ENCODE data around the gene SPRR1A.

Gene SPRR1A, protein sequence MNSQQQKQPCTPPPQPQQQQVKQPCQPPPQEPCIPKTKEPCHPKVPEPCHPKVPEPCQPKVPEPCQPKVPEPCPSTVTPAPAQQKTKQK

GRCh38 chr1:152983743-152984142 lies at the start of gene SPRR1A:
Gene SPRR1A, plus strand, starts transcription at chr1:152984081. Its CDS starts 1,150 bp downstream, at chr1:152985231.
- no peak for DNase-seq

DNA sequence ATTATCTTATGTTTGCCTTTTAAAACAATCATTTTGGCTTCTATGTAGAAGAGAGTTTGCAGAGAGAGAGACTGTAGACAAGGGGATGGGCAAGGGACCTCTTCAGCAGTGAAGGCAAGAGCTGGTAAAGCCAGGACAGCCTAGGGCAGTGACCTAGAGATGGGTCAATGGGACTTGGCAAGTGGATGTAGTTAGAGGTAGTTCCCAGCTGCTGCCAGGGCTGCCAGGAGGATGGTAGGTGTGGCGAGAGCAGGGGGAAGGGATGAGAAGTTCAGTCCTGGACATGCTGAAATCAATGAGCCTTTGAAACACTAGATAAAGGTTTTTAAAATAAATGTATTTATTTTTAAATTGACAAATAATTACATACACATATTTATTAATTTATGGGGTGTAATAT lies 43.3 kb upstream of the SPRR1A start:
- DNase-seq = no peak

GRCh38 chr1:152941037-152941711 lies 42.7 kb upstream of the SPRR1A start:
- DNase-seq = no peak

DNA sequence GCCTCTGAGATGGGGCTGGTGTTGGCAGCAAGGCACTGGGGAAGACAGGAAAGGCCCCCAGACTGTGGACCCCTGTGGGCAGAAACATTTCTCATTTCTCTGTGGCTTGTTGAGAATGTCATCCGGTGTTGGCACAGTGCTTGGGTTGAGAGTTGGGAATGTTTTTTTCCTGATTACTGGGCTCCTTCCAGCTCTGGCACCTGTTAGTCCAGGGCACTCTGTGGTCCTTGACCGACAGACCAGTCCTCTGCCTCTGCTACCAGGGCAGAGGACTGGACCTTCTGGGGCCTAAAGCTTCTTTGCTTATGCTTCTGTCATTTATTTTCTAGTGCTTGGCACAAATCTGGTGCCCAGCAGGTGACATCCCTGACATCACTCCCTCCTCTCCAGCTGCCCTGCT lies 41.7 kb upstream of the SPRR1A start:
- DNase-seq = no peak

DNA sequence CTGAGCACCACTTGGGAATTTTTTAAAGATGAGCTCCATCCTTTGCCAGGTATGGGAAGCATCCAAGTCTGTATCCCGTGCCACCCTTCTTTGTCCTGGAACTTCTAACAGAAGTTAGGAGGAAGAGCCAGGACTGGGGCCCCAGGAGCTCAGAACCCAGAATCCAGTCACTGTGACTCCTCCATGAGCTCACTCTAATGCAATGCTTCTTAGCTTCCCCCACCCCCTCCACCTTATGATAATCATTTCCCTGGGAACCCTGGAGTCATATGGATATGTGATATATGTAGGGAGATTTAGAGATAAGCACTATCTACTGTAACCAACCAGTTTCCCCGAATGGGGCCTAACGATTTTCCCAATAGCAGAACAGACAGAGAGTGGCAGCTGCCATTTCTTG lies 37.6 kb upstream of the SPRR1A start:
- no peak for DNase-seq

GRCh38 chr1:152946651-152947256 lies 37.1 kb upstream of the SPRR1A start, which contains the start of gene SPRR5:
Gene SPRR5, plus strand, starts transcription at chr1:152947206. Its CDS starts 1,349 bp downstream, at chr1:152948555.
- no peak for DNase-seq

- no peak for DNase-seq
These were observed 32.2 kb upstream of the SPRR1A start for GRCh38 chr1:152951711-152952110.

DNA sequence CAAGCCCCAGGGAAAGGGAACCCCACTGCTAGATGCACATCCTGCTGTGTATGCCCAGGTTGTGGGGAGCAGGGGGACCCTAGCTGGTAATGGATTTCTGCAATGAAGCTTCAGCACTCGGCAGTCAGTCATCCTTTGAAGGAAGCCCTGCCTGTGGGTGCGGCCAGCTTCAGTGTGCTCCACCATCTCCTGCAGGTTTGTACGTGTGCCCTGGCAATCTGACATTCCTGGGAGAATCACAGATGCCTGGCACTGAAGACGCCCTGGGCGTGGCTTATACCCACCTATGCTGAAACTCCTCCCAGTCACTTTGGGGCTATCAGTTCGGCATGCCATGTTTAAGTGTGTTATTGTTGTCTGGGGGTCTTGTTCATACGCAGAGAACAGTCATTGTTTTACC lies 30.1 kb upstream of the SPRR1A start:
- no peak for DNase-seq

DNA sequence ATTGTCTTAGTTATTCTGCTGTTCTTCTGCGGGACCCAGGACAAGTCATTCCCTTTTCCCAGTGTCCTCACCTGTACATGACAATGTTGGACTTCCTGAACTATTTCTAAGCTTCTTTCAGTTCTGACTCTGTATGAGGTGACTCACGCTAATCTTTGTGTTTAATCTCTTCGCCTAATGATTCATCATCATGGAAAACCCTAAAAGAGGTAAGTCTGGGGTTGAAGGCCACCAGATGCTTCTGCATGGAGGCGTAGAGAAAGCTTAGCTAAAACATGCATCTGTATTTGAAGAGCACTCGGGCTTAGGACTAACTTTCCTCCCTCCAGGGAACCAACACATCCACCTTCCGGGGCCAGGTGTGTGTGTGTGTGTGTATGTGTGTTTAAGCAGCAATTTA lies 29.4 kb upstream of the SPRR1A start:
- DNase-seq = no peak

GRCh38 chr1:152957561-152957960 lies 26.3 kb upstream of the SPRR1A start:
- no peak for DNase-seq

DNA sequence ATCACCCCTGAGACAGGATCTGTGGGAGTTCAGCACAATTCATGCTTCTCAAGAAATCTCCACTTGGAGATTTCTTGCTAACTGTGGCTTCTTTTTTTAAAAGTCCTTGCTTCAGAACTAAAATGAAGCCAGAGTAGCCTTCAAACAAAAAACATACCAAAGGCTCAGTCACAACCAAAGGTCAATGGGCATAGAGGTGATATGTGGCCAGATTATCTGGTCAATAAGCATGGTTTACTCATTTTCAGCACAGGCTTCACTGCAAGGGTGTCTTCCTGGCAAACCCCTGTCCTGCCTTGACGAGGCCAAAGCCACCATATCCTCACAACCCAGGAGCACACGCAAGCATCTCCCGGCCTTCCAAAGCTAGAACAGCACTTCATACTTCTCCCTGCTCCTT lies 24.6 kb upstream of the SPRR1A start:
- no peak for DNase-seq

DNA sequence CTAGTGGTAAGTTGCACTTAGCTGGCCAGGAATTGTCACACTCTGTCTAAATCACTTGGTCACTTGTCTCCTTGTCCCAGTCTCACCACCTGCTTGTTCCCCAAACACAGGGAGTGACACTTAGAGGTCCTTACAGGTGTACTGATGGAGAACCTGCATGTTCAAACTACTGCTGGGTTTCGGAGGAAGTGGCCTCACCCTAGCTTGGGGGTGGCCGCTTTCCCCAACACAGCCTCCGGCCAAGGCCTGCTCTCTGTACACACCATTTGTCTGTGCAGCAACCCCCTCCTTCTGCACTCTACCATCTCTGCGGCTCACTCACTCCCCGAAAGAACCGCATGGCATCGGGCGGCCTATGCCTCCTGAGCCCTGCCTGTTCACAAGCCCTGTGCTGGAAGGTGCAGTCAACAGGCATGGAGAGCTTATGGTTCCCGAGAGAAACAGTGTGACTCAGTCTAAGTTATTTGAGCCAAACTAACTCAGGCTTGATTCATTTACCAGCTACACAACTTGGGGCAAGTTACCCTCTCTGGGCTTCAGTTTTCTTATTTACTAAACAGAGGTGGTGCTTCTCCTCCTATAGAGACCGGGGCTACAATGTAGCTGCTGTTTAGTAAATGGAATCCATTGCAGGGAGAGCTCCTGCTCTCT lies 24.0 kb upstream of the SPRR1A start:
- no peak for DNase-seq

DNA sequence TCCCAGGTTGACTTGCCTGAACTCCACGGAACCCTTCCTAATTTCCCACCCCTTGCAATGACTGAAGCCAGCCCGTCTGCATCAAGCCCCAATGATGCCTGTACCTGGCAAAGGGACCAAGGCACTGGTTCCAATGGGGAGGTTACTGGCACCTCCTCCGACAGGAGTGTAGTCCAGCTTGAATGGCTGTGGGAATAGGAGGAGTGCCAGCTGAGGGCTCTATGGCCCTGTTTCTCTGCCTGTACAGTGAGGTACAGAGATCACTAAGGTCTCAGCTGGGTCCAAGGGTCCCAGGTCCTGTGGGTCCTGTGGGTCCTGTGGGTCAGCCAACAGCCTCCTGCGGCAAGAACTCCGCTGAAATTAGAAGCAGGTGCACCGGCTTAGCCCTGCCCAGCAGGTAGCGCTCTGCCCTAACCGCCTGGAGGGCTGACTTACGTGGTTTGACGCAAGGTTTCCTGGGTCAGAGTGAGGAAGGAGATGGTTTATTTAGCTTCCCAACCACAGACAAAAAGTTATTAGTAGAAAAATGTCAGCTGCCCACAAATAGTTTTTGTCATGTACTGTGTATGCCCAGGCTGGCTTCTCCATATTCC lies 23.3 kb upstream of the SPRR1A start:
- no peak for DNase-seq

- no peak for DNase-seq
These were observed 22.5 kb upstream of the SPRR1A start for GRCh38 chr1:152961226-152961891.

DNA sequence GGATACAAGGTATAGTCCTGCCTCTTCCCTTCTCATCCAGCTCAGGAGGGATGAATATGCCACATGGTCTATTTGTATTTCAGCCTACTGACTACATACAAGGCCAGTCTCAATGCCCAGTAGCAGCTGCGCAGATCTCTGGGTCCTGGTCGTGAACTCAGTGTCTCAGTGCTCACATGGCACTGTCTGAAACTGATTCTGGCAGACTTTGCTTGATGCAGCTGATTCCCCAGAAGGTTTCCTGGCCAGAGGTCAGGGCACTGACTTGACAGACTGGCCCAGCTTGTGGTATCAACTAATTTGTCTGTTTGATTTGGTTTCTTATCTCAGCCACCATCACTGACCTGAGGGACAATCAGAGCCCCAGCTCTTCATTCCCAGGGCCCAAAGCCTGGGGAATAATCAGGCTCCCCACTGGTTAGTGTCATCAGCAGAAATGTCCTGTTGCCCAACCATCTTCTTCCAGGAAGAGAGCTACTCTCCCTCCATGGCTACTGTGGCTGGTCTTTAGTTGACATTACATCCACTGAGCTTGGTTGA lies 20.9 kb upstream of the SPRR1A start:
- no peak for DNase-seq

- no peak for DNase-seq
These were observed 19.3 kb upstream of the SPRR1A start for GRCh38 chr1:152964536-152964935.

GRCh38 chr1:152965853-152966252 lies 18.0 kb upstream of the SPRR1A start:
- no peak for DNase-seq

DNA sequence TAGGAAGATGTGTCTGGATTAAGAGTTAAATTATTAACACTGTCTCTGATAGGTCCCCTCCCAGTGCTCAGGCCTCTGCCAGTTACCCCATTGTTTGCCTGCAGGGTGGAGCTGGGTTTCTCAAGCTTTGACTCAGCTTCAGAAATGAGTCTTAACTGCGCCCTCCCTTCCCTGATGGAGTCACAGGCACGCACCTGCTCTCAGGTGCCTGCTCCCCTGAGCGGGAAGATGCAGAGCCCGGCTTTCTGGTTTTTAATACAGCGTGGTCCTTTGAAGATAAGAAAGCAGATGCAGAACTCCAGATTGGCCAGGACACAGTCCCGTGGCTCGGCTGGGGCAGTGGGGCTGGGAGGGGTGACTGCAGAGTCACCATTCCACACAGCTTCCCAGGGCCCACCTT lies 16.7 kb upstream of the SPRR1A start:
- DNase-seq = no peak

GRCh38 chr1:152968248-152968647 lies 15.6 kb upstream of the SPRR1A start:
- no peak for DNase-seq

DNA sequence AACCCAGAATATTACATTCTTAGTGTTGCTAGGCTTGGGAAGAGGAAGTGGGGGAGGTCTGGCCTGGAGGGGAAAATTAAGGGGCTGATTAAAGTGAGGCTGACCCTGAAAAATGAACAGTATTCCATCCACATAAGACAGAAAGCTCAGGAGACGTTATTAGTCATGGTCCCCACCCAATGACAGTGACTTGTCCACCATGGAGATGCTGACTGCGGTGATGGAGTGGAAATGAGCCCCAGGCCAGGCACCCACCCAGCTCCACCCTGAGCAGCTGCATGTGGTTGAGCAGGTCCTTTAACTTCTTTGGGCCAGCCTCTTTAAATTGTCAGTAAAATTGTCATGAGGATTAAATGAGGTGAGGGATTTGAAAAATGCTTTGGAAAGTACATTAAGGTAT lies 14.8 kb upstream of the SPRR1A start:
- no peak for DNase-seq

DNA sequence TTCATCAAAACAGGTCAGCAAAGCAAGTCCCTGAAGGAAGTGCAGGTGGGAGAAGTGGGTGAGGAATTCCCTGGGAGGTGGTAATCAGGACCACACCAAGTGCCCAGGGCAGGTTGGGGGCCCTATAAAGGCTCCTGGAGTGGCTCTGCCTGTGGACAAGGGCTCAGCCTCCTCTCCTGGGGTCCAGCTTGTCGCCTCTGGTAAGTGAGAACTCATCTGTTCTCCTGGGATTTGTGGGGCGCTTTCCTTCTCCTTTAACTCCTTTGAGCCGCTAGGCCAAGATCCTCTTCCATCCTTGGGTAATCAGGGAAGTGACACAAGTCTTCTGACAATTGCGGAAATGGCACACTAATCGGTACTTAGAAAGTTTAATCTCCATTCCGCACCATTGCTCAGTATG lies 13.4 kb upstream of the SPRR1A start, which contains the start of gene SPRR4:
Gene SPRR4 (plus strand): TSS at position 154 of the 400 bp plus-strand sequence. CDS start 1,243 bp downstream, outside the sequence.
- no peak for DNase-seq

DNA sequence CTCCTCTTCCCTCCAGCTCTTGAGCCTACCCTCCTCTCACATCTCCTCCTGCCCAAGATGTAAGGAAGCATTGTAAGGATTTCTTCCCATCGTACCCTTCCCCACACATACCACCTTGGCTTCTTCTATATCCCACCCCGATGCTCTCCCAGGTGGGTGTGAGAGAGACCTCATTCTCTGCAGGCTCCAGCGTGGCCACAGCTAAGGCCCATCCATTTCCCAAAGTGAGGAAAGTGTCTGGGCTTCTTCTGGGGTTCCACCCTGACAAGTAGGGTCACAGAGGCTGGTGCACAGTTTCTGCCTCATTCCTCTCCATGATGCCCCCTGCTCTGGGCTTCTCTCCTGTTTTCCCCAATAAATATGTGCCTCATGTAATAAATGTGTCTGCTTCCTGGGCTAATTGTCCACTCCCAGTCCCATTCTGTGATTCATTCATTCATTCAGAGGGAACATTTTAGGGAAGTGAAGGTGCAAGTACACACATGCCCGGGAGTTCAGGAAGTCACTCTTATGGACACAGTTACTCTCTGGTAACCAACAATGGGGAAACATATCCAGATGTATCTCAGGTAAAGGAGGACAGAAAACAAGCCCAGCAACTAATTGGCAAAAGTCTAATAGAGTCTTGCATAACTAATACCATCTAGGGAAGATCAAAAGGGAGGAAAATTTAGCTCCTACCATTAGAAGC lies 11.5 kb upstream of the SPRR1A start:
- DNase-seq = no peak

All from activated CD8-positive, alpha-beta memory T cell treated with anti-CD3 and anti-CD28 coated beads, Interleukin-2, amount 50 U/mL, for 48 hours (primary cell).